Measurements from ENCODE around the gene TLE5. TPM values are rescaled to one million over a fixed set of nuclear protein-coding genes. Genes with fewer than 3 reads are reported as not detected.

Gene TLE5
- total RNA-seq, 4 donors from 2014 or later: 200 to 309 (median 226) TPM

DNA sequence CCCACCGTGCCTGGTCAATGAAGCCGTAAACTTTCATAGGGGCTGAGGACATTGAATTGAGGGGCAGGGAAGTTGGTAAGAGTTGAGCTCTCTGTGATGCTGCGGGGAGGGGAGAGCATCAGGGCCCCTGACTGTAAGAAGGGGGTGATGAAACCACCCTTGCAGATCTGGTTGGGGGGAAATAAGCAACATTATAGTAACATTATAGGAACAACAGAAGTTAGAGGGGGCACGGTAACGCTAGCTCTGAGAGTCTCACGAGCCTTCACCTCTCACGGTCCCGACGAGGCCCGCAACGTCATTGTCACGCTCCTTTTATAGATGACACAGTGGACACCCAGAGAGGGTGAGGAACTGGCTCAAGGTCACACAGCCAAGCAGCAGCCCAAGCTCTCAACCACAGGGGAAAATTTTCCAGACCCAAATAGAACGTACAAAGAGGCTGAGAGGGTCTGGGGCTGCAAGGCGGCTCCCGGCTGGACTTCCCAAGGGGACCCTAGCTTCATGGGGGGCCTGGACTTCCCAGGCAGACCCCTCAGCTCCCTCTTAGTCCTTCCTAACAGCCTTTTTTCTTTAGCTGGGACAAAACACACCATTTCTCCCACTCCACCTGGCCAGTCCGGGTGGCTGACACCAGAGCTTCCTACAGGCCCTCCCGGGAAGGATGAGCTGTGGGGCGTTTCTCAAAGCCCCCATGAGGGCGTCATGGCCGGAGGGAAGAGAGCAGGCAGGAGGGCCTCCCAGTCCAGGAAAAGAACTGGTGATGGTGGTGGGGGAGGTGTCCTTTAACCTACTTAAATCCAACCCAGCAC, 4.1 kb downstream of the TLE5 start:
- TF ChIP-seq, protein P1, sequence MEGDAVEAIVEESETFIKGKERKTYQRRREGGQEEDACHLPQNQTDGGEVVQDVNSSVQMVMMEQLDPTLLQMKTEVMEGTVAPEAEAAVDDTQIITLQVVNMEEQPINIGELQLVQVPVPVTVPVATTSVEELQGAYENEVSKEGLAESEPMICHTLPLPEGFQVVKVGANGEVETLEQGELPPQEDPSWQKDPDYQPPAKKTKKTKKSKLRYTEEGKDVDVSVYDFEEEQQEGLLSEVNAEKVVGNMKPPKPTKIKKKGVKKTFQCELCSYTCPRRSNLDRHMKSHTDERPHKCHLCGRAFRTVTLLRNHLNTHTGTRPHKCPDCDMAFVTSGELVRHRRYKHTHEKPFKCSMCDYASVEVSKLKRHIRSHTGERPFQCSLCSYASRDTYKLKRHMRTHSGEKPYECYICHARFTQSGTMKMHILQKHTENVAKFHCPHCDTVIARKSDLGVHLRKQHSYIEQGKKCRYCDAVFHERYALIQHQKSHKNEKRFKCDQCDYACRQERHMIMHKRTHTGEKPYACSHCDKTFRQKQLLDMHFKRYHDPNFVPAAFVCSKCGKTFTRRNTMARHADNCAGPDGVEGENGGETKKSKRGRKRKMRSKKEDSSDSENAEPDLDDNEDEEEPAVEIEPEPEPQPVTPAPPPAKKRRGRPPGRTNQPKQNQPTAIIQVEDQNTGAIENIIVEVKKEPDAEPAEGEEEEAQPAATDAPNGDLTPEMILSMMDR (IDR thresholded peaks at IDR 0.05; ENCODE audit: low read depth): no peak

DNA sequence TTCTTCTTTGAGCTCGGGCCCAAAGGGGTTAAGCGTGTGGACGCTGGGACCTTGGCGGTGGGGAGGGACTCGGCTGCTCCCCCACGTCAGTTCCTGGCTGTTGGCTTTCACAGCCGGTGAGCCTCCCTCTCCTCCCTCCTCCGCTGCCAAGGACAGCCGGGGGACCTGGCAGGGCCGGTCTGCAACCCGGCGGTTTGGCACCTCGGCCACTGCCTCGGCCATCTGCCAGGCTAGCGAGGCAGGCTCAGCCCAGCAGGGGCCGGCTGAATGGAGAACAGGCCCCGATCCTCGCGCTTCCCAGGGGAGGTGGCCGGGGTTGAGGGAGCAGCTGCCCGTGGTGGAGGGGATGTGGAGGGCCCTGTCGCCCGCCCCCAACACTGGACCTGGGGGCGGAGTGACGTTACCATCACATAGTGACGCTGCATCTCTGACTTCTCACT, 5.0 kb downstream of the TLE5 start:
- TF ChIP-seq, protein P1 (IDR thresholded peaks at IDR 0.05; ENCODE audit: low read depth): no peak

DNA sequence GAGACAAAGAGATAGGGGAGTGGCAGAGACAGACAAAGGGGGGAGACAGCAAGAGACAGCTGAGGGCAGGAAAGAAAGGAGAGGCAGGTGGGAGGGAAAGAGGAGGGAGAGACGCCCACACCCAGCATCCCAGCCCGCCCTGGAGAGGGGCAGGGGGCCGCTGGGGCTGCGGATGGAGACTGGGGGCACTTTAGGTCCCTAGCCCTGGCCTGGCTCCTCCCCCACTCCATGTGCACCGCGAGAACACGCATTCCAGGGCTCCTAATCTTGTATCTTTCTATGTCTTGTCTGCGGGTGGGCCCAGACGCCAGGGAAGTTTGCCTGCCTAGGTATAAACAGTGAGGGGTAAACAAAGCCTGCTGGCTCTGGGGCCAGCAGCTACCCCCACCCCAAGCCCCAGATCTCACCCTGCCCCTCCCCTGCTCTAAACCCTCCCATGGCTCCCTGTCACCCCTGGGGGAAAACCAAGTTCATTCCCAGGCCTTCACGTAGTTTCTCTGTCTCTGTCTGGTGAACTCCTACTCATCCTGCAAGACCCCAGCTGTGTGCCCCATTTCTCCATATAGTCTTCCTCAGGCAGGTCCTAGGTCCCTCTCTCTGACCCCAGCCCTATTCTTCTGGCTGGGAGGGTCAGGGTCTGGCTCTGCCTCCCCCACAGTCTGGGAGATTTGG, 5.7 kb downstream of the TLE5 start:
- TF ChIP-seq, protein P1 (IDR thresholded peaks at IDR 0.05; ENCODE audit: low read depth): no peak

DNA sequence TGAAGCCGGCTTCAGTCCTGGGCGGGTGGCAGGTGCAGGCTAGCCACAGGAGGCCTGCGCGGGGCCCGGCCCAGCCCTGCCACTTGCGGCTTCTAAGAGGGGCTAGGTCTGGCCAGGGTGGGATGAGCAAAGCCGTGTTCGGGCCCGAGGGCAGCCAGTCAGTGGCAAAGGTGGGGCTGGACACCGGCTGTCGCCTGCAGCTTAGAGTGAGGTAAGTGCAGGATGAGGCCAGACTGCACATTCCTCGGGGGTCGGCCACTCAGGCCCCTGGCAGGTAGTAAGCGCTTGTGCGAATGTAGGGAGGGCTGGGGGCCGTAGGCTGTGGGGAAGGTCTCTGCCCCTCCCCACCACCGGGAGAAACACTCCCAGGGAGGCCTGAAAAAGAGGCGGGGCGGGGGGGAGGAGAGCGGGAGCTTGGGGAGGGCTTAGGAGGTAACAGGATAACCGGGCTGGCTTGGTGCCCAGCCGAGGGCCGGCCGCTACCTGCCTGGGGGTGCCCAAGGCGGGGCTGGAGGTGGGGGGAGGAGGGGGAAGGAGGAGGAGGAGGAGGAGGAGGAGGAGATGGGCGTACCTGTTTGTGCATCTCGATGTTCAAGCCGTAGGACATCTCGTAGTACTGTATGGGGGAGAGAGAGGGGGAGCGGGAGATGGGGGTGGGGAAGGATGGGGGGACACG, 6.4 kb downstream of the TLE5 start:
- TF ChIP-seq, protein P1 (IDR thresholded peaks at IDR 0.05; ENCODE audit: low read depth): no peak

DNA sequence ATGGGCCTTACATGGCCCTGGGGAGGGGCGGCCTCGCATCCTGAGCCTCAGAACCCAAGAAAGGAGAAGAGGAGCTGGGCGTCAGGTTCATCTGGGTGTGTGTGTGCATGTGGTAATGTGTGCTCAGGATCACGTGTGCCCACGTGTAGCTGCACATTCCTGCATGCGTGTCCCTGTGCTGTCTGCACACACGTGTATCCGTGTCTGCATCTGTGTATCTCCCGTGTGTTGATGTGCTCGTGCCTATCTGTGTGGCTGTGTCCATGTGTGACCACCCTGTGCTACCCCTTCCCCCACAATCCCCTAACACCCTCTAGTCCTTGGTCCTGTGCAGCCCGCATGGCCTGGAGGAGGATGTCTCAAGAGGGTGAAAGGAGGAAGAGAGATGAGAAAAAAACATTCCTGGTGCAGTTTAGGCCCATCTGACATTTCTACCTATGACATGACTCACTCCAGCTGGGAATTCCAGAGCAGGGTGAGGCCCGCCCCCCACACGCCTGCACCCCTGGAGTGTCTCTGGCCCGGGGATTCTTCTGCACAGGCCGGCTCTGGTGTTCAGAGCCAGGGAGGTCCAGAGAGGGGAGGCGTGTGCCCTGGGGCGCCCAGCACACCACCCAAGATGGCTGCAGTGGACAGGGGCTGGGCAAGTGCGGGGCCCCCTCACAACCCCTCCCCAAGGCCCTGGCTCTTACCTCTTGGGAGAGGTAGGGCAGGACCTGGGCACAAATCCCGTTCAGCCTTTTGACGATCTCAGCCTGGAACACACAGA, 7.1 kb downstream of the TLE5 start:
- TF ChIP-seq, protein P1 (IDR thresholded peaks at IDR 0.05; ENCODE audit: low read depth): no peak

DNA sequence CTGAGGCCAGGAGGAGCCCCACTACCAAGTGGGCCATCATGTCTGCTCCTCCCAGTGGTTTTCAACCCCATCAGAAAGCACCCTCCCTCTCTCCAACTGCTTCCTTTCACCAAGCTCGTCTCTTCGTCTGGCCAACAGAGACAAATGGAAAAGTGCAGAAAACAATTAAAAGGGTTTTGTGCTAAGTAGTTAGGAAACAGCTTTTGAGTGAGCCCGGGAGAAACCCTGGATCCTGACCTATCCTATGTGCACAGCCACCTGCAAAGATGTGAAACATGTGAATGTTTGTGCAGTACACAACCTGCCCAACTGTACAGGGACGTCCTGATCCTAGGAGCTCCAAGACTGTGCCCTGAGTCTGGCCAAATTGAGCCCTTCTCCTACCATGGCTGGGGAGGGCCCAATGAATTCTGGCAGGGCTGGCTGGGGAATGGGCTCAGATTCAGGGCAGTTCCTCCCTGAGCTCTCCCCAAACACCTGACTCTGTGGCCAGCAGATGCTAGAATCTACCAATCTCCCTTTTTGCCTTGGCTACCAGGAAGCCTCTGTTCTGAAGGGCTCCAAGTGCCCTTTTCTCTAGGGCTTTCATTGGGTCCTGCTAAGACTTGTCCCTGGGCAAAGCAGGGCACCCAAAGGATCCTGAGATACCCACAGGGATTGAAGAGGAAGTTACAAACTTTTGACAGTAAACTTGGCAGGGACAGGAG, 7.9 kb downstream of the TLE5 start:
- TF ChIP-seq, protein P1 (IDR thresholded peaks at IDR 0.05; ENCODE audit: low read depth): no peak
